DOHH2 (cell line): ENCODE data around the gene SPATA31C1.

Experiments used
- H3F3A ChIP-seq: fragments of 200-600 bp; sonication (generic), shearing (Covaris generic); 2 replicates; pipeline ENCODE4 v1.6.0; 2016; ENCODE audit warnings: antibody characterized with exemption, mild to moderate bottlenecking; ENCODE audit not compliant: control insufficient read depth, insufficient read depth
- H3K27ac ChIP-seq: fragments of 200-600 bp; sonication (generic); 2 replicates; pipeline ENCODE4 v1.5.1; 2014; ENCODE audit warnings: low read depth, mild to moderate bottlenecking, low read length, moderate library complexity
- H3K27me3 ChIP-seq: fragments of 200-600 bp; sonication (generic); 2 replicates; pipeline ENCODE4 v1.6.1; 2014; ENCODE audit warnings: mild to moderate bottlenecking, low read length, mixed read lengths; ENCODE audit not compliant: control insufficient read depth
- H3K36me3 ChIP-seq: fragments of 200-600 bp; sonication (generic); 2 replicates; pipeline ENCODE4 v1.6.1; 2014; ENCODE audit warnings: mild to moderate bottlenecking, low read length, moderate library complexity, mixed read lengths; ENCODE audit not compliant: control insufficient read depth
- H3K4me1 ChIP-seq: fragments of 200-600 bp; sonication (generic); 2 replicates; pipeline ENCODE4 v1.6.1; 2014; ENCODE audit warnings: mild to moderate bottlenecking, low read length, mixed read lengths; ENCODE audit not compliant: control insufficient read depth
- H3K4me2 ChIP-seq: fragments of 200-600 bp; sonication (generic); 2 replicates; pipeline ENCODE4 v1.6.0; 2014; ENCODE audit warnings: mild to moderate bottlenecking, low read length, moderate library complexity
- H3K4me3 ChIP-seq: fragments of 200-600 bp; sonication (generic); 2 replicates; pipeline ENCODE4 v1.5.1; 2014; ENCODE audit warnings: mild to moderate bottlenecking, low read length, mixed read lengths
- H3K79me2 ChIP-seq: fragments of 200-600 bp; sonication (generic); 2 replicates; pipeline ENCODE4 v1.6.1; 2014; ENCODE audit warnings: mild to moderate bottlenecking, low read length, mixed read lengths; ENCODE audit not compliant: control insufficient read depth
- H3K9me2 ChIP-seq: fragments of 200-600 bp; sonication (generic); replicated peaks from 2 replicates; pipeline ENCODE4 v1.6.1; 2014; ENCODE audit warnings: mild to moderate bottlenecking, low read length, mixed read lengths; ENCODE audit not compliant: control insufficient read depth
- H3K9me3 ChIP-seq: fragments of 200-600 bp; sonication (generic); 2 replicates; pipeline ENCODE4 v1.6.1; 2014; ENCODE audit warnings: antibody characterized with exemption, low read length, mixed read lengths; ENCODE audit not compliant: control insufficient read depth, insufficient read depth
- H4K20me1 ChIP-seq: fragments of 200-600 bp; sonication (generic); 2 replicates; pipeline ENCODE4 v1.6.0; 2014; ENCODE audit warnings: low read depth, mild to moderate bottlenecking, antibody characterized with exemption, low read length, moderate library complexity; ENCODE audit not compliant: control insufficient read depth, insufficient read depth
- CTCF ChIP-seq: fragments of 200-600 bp; sonication (generic); IDR thresholded peaks from one replicate; pipeline ENCODE4 v1.5.1; 2014; ENCODE audit warnings: antibody characterized with exemption, mild to moderate bottlenecking, low read depth, low read length; ENCODE audit not compliant: poor library complexity, severe bottlenecking
- EZH2phosphoT487 ChIP-seq: fragments of 200-600 bp; sonication (generic); IDR thresholded peaks from 2 replicates; pipeline ENCODE4 v1.6.1; 2017; ENCODE audit warnings: borderline replicate concordance, mild to moderate bottlenecking, antibody characterized with exemption, low read length, moderate library complexity, mixed read lengths

Gene SPATA31C1

GRCh38 chr9:87882627-87883026 is 35.1 kb upstream of the SPATA31C1 start, which contains the start of gene SPATA31E1:
SPATA31E1 (plus strand) TSS chr9:87882877; CDS start chr9:87882892, 15 bp downstream.
- Histone ChIP-seq H3K9me3 (no peaks in the 10 kb centered on the region), H4K20me1 (no peaks in the 10 kb centered on the region), H3K4me3 (no peak within 1 kb of the TSS), H3K4me2 (no peak within 1 kb of the TSS), H3K27ac (no peak within 1 kb of the TSS), H3K27me3 (no peaks in the 10 kb centered on the region), H3F3A (no peaks in the 10 kb centered on the region), H3K79me2 (no peaks in the 10 kb centered on the region), H3K4me1 (no peaks in the 10 kb centered on the region), H3K9me2 (no peaks in the 10 kb centered on the region), H3K36me3 (no peaks in the 10 kb centered on the region)
- no peak for TF ChIP-seq CTCF
- no peak for TF ChIP-seq EZH2phosphoT487

GRCh38 chr9:87883274-87883673 is 34.5 kb upstream of the SPATA31C1 start:
- Histone ChIP-seq H3K27ac (no peak overlapping the region), H3K79me2 (no peaks in the 10 kb centered on the region), H3K9me2 (no peaks in the 10 kb centered on the region)

GRCh38 chr9:87883990-87884389 is 33.8 kb upstream of the SPATA31C1 start:
- H3K4me3 ChIP-seq: no peak overlapping the region
- H3K27ac ChIP-seq: no peak overlapping the region
- no peaks in the 10 kb centered on the region for H3K27me3 ChIP-seq
- no peaks in the 10 kb centered on the region for H3K36me3 ChIP-seq
- no peak overlapping the region for H3K4me2 ChIP-seq
- H3K9me2 ChIP-seq: no peaks in the 10 kb centered on the region
- no peaks in the 10 kb centered on the region for H3K79me2 ChIP-seq
- TF ChIP-seq CTCF: no peak
- no peak for TF ChIP-seq EZH2phosphoT487
- H3K4me1 ChIP-seq: no peaks in the 10 kb centered on the region
- no peaks in the 10 kb centered on the region for H3K9me3 ChIP-seq
- no peaks in the 10 kb centered on the region for H3F3A ChIP-seq
- no peaks in the 10 kb centered on the region for H4K20me1 ChIP-seq

More at GRCh38 chr9:87883274-87883673, 34.5 kb upstream of the SPATA31C1 start:
- Histone ChIP-seq H3K9me3 (no peaks in the 10 kb centered on the region), H3K4me2 (no peak overlapping the region), H3K36me3 (no peaks in the 10 kb centered on the region), H4K20me1 (no peaks in the 10 kb centered on the region), H3F3A (no peaks in the 10 kb centered on the region), H3K4me3 (no peak overlapping the region), H3K27me3 (no peaks in the 10 kb centered on the region), H3K4me1 (no peaks in the 10 kb centered on the region)
- no peak for TF ChIP-seq EZH2phosphoT487
- TF ChIP-seq CTCF: no peak
